ENCODE measurements around the gene ZNF541. TPM values are rescaled to one million over a fixed set of nuclear protein-coding genes. Genes with fewer than 3 reads are reported as not detected.

The ZNF541 gene
- total and polyA plus RNA-seq, 10 of the 15 experiments (the other 5 are each of a cell fraction or from before 2014, with no cell fraction given): 0.03 to 0.12 (median 0.07) TPM; not detected in 4

DNA sequence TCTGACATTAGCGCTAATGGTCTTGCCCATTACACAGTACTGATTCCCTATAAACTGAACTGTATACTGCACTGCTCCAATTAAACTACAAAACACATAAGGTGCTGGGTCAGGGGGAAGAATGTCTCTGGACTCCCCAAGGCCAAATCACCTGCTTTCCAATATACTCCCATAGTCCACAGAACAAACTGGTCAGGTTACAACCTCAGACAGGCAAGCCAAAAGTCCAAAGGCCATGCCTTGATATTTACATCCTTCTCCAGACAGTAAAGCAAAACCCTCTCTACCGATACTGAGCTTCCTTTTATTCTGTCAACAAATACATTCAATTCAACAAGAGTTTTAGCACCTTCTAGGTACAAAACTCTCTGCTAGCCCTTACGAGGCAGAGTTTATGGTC, 8.9 kb downstream of the ZNF541 start:
- in situ Hi-C loops (cut with MboI) (no loop called here), intact Hi-C loops (cut with micrococcal nuclease; ENCODE audit: unreplicated experiment) (no loop called here)
- Histone ChIP-seq H3K4me1 (ENCODE audit: control insufficient read depth, insufficient read depth, low read length) (peaks cover 5% of the 10 kb centered on the region; the same call in 1 of the 2 replicates), H3K9me3 (replicated peaks; ENCODE audit: control insufficient read depth, insufficient read depth, low read length) (no peaks in the 10 kb centered on the region), H3K27ac (ENCODE audit: control insufficient read depth, insufficient read depth) (no peak overlapping the region), H3K9ac (ENCODE audit: control insufficient read depth, insufficient read depth, low read length) (no peak overlapping the region), H3K4me3 (no peak overlapping the region), H4K20me1 (ENCODE audit: control insufficient read depth, insufficient read depth) (no peaks in the 10 kb centered on the region), H3K36me3 (ENCODE audit: control insufficient read depth in 2 of 2, insufficient read depth in 2 of 2, low read length in 1 of 2) (no peaks in the 10 kb centered on the region), H3K27me3 (replicated peaks in 1 of 2; ENCODE audit: control insufficient read depth in 2 of 2, insufficient read depth in 2 of 2, low read length in 1 of 2) (no peaks in the 10 kb centered on the region), H2AFZ (ENCODE audit: control insufficient read depth, low read depth, low read length) (no peak overlapping the region), H3K79me2 (ENCODE audit: control insufficient read depth, insufficient read depth, low read length) (no peaks in the 10 kb centered on the region), H3K4me2 (ENCODE audit: control insufficient read depth, insufficient read depth) (no peak overlapping the region)
- ATAC-seq (no peak), DNase-seq (ENCODE audit: low read depth, low spot score) (no peak), FAIRE-seq (no peak)
- WGBS (ENCODE audit: insufficient coverage, insufficient replicate concordance, low lambda C conversion rate, missing lambda C conversion rate): 64% methylated on average over 3 of the region's 3 CpGs
- no TSS peak for BruUV-seq (replicated peaks)
- RAD21 ChIA-PET (ENCODE audit: unreplicated experiment): no interaction called here
- SMC1A ChIA-PET (ENCODE audit: uncharacterized antibody, unreplicated experiment): no interaction called here
- POLR2A ChIA-PET: no interaction called here
- CTCF ChIA-PET: no interaction called here
- no peak for TF ChIP-seq SPI1 (IDR thresholded peaks at IDR 0.05; ENCODE audit: borderline replicate concordance, insufficient read depth, low read depth, low read length)
- TF ChIP-seq CHD2 (IDR thresholded peaks at IDR 0.05; ENCODE audit: borderline replicate concordance, low read depth, low read length): no peak
- TF ChIP-seq, protein P1, sequence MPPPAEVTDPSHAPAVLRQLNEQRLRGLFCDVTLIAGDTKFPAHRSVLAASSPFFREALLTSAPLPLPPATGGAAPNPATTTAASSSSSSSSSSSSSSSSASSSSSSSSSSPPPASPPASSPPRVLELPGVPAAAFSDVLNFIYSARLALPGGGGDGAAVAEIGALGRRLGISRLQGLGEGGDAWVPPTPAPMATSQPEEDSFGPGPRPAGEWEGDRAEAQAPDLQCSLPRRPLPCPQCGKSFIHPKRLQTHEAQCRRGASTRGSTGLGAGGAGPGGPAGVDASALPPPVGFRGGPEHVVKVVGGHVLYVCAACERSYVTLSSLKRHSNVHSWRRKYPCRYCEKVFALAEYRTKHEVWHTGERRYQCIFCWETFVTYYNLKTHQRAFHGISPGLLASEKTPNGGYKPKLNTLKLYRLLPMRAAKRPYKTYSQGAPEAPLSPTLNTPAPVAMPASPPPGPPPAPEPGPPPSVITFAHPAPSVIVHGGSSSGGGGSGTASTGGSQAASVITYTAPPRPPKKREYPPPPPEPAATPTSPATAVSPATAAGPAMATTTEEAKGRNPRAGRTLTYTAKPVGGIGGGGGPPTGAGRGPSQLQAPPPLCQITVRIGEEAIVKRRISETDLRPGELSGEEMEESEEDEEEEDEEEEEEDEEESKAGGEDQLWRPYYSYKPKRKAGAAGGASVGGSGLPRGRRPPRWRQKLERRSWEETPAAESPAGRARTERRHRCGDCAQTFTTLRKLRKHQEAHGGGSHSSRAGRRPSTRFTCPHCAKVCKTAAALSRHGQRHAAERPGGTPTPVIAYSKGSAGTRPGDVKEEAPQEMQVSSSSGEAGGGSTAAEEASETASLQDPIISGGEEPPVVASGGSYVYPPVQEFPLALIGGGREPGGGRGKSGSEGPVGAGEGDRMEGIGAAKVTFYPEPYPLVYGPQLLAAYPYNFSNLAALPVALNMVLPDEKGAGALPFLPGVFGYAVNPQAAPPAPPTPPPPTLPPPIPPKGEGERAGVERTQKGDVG (CRISPR knock-in tag; IDR thresholded peaks at IDR 0.05): no peak
- TF ChIP-seq, protein P2, sequence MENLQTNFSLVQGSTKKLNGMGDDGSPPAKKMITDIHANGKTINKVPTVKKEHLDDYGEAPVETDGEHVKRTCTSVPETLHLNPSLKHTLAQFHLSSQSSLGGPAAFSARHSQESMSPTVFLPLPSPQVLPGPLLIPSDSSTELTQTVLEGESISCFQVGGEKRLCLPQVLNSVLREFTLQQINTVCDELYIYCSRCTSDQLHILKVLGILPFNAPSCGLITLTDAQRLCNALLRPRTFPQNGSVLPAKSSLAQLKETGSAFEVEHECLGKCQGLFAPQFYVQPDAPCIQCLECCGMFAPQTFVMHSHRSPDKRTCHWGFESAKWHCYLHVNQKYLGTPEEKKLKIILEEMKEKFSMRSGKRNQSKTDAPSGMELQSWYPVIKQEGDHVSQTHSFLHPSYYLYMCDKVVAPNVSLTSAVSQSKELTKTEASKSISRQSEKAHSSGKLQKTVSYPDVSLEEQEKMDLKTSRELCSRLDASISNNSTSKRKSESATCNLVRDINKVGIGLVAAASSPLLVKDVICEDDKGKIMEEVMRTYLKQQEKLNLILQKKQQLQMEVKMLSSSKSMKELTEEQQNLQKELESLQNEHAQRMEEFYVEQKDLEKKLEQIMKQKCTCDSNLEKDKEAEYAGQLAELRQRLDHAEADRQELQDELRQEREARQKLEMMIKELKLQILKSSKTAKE (IDR thresholded peaks at IDR 0.05; ENCODE audit: low read depth, poor library complexity, severe bottlenecking): no peak
- TF ChIP-seq, protein P3, sequence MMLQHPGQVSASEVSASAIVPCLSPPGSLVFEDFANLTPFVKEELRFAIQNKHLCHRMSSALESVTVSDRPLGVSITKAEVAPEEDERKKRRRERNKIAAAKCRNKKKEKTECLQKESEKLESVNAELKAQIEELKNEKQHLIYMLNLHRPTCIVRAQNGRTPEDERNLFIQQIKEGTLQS (IDR thresholded peaks at IDR 0.05; ENCODE audit: borderline replicate concordance, extremely low read depth, low read depth, low read length): no peak
- TF ChIP-seq RFX5 (IDR thresholded peaks at IDR 0.05; ENCODE audit: low read depth, low read length): no peak
- TF ChIP-seq, protein P4, sequence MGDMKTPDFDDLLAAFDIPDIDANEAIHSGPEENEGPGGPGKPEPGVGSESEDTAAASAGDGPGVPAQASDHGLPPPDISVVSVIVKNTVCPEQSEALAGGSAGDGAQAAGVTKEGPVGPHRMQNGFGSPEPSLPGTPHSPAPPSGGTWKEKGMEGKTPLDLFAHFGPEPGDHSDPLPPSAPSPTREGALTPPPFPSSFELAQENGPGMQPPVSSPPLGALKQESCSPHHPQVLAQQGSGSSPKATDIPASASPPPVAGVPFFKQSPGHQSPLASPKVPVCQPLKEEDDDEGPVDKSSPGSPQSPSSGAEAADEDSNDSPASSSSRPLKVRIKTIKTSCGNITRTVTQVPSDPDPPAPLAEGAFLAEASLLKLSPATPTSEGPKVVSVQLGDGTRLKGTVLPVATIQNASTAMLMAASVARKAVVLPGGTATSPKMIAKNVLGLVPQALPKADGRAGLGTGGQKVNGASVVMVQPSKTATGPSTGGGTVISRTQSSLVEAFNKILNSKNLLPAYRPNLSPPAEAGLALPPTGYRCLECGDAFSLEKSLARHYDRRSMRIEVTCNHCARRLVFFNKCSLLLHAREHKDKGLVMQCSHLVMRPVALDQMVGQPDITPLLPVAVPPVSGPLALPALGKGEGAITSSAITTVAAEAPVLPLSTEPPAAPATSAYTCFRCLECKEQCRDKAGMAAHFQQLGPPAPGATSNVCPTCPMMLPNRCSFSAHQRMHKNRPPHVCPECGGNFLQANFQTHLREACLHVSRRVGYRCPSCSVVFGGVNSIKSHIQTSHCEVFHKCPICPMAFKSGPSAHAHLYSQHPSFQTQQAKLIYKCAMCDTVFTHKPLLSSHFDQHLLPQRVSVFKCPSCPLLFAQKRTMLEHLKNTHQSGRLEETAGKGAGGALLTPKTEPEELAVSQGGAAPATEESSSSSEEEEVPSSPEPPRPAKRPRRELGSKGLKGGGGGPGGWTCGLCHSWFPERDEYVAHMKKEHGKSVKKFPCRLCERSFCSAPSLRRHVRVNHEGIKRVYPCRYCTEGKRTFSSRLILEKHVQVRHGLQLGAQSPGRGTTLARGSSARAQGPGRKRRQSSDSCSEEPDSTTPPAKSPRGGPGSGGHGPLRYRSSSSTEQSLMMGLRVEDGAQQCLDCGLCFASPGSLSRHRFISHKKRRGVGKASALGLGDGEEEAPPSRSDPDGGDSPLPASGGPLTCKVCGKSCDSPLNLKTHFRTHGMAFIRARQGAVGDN (IDR thresholded peaks at IDR 0.05): no peak
- TF ChIP-seq, protein P5, sequence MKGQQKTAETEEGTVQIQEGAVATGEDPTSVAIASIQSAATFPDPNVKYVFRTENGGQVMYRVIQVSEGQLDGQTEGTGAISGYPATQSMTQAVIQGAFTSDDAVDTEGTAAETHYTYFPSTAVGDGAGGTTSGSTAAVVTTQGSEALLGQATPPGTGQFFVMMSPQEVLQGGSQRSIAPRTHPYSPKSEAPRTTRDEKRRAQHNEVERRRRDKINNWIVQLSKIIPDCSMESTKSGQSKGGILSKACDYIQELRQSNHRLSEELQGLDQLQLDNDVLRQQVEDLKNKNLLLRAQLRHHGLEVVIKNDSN (IDR thresholded peaks at IDR 0.05; ENCODE audit: borderline replicate concordance, extremely low read length, insufficient read depth, low read depth, low read length): no peak
- no peak for TF ChIP-seq HDGF (IDR thresholded peaks at IDR 0.05)
